A549 (cell line): ENCODE data around the gene SAA1. TPM values are rescaled to one million over a fixed set of nuclear protein-coding genes. Genes with fewer than 3 reads are reported as not detected.

ENCODE experiments used
- ATAC-seq, 2 experiments: fragments of 200-7000 bp in 1 of 2; fragments of >200 bp in 1 of 2; cut with Nextera tagmentation in 1 of 2; cut with Tn5 transposase in 1 of 2; 3 replicates each; pipeline versions ENCODE4 v1.8.0 to v1.9.1; 2018 to 2020; ENCODE audit warnings: mild to moderate bottlenecking in 1 of 2, moderate library complexity in 1 of 2
- CTCF ChIA-PET: fragments of 300-600 bp; sonication (Branson Sonifier 250); formaldehyde crosslinking; extraction: SDS; loops from one replicate; lab custom pipeline; 2021; ENCODE audit warnings: antibody characterized with exemption, inconsistent platforms; lab: Yijun Ruan, JAX
- POLR2A ChIA-PET: fragments of 350-600 bp; formaldehyde crosslinking; extraction: SDS; loops from one replicate; lab custom pipeline; 2021; ENCODE audit warnings: antibody characterized with exemption, inconsistent platforms; lab: Yijun Ruan, JAX
- DNase-seq, 2 experiments: peaks; one replicate each; pipeline versions ENCODE4 v3.0.0 to v3.0.0-alpha.2; 2011 to 2016; ENCODE audit warnings: low read depth in 1 of 2, low spot score in 1 of 2
- FAIRE-seq: peaks from 2 replicates; lab custom pipeline; 2011; peaks lifted over from hg19 to GRCh38; lab: Jason Lieb, UNC
- H3K27ac ChIP-seq, 2 experiments: fragments of >200 bp; sonication (Bioruptor Twin); formaldehyde crosslinking; 3 replicates each; pipeline ENCODE4 v1.5.1; 2016 to 2017
- H3K4me1 ChIP-seq: fragments of >200 bp; sonication (Bioruptor Twin); formaldehyde crosslinking; 3 replicates; pipeline ENCODE4 v1.6.1; 2016
- H3K4me2 ChIP-seq: fragments of >200 bp; sonication (Bioruptor Twin); formaldehyde crosslinking; 3 replicates; pipeline ENCODE4 v1.6.1; 2016
- H3K4me3 ChIP-seq: fragments of >200 bp; sonication (Bioruptor Twin); formaldehyde crosslinking; 3 replicates; pipeline ENCODE4 v1.5.1; 2016
- H3K9me3 ChIP-seq: fragments of >200 bp; sonication (Bioruptor Twin); formaldehyde crosslinking; 3 replicates; pipeline ENCODE4 v1.6.1; 2016
- CBX2 ChIP-seq: fragments of 200-600 bp; sonication (generic); IDR thresholded peaks from 2 replicates; pipeline ENCODE4 v1.6.1; 2016; ENCODE audit warnings: low read depth, mild to moderate bottlenecking, borderline replicate concordance
- CEBPB ChIP-seq, 2 experiments: fragments of >200 bp in 1 of 2; sonication (Bioruptor Twin) in 1 of 2; formaldehyde crosslinking in 1 of 2; IDR thresholded peaks; 2 replicates each; pipeline ENCODE4 v1.6.1; 2012 to 2016
- CHD4 ChIP-seq: fragments of 200-600 bp; sonication (generic); IDR thresholded peaks from 2 replicates; pipeline ENCODE4 v1.6.1; 2016; ENCODE audit warnings: antibody characterized with exemption, mild to moderate bottlenecking, borderline replicate concordance
- E2F6 ChIP-seq: IDR thresholded peaks from 2 replicates; pipeline ENCODE4 v1.6.1; 2012; ENCODE audit warnings: low read depth, borderline replicate concordance
- EHF ChIP-seq: fragments of 250-450 bp; sonication (Bioruptor Pico); IDR thresholded peaks from 2 replicates; pipeline ENCODE4 v1.5.0; 2020; ENCODE audit warnings: mild to moderate bottlenecking
- ELK1 ChIP-seq: fragments of 150-350 bp; IDR thresholded peaks from 2 replicates; pipeline ENCODE4 v1.6.1; 2014; ENCODE audit warnings: low read depth, mild to moderate bottlenecking, low read length
- EP300 ChIP-seq, 2 experiments: fragments of >200 bp; sonication (Bioruptor Twin); formaldehyde crosslinking; IDR thresholded peaks; 2 replicates in 1 of 2; 3 replicates in 1 of 2; pipeline ENCODE4 v1.6.1; 2016 to 2017
- FOXS1 ChIP-seq: fragments of 250-450 bp; sonication (Bioruptor Pico); IDR thresholded peaks from 2 replicates; pipeline ENCODE4 v1.5.0; 2020; ENCODE audit warnings: mild to moderate bottlenecking, moderate library complexity
- HMGXB4 ChIP-seq: fragments of 250-450 bp; sonication (Bioruptor Pico); IDR thresholded peaks from 2 replicates; pipeline ENCODE4 v1.5.0; 2021; ENCODE audit warnings: mild to moderate bottlenecking, moderate library complexity, borderline replicate concordance
- HOXA7 ChIP-seq: fragments of 250-450 bp; sonication (Bioruptor Pico); IDR thresholded peaks from 2 replicates; pipeline ENCODE4 v1.5.0; 2020; ENCODE audit warnings: mild to moderate bottlenecking, moderate library complexity
- HOXB5 ChIP-seq: fragments of 250-450 bp; sonication (Bioruptor Pico); IDR thresholded peaks from 2 replicates; pipeline ENCODE4 v1.5.0; 2020; ENCODE audit warnings: mild to moderate bottlenecking, moderate library complexity
- JUN ChIP-seq, 2 experiments: fragments of >200 bp; sonication (Bioruptor Twin); formaldehyde crosslinking; IDR thresholded peaks; 2 replicates in 1 of 2; 3 replicates in 1 of 2; pipeline ENCODE4 v1.6.1; 2016 to 2017
- JUNB ChIP-seq: fragments of >200 bp; sonication (Bioruptor Twin); formaldehyde crosslinking; IDR thresholded peaks from 2 replicates; pipeline ENCODE4 v1.6.1; 2016
- MAFK ChIP-seq: fragments of 450-650 bp; IDR thresholded peaks from 2 replicates; pipeline ENCODE4 v1.6.1; 2014; ENCODE audit not compliant: partially characterized antibody
- PBX3 ChIP-seq: IDR thresholded peaks from 2 replicates; pipeline ENCODE4 v1.6.1; 2012
- RAD21 ChIP-seq, 2 experiments: fragments of >200 bp in 1 of 2; sonication (Bioruptor Twin) in 1 of 2; formaldehyde crosslinking in 1 of 2; IDR thresholded peaks in 1 of 2; conservative IDR thresholded peaks in 1 of 2; 2 replicates in 1 of 2; 3 replicates in 1 of 2; pipeline ENCODE4 v1.6.1; 2012 to 2018; ENCODE audit warnings: inconsistent platforms in 1 of 2
- RARB ChIP-seq: fragments of 250-450 bp; sonication (Bioruptor Pico); IDR thresholded peaks from 2 replicates; pipeline ENCODE4 v1.8.0; 2021; ENCODE audit warnings: mild to moderate bottlenecking, moderate library complexity
- RNF2 ChIP-seq: fragments of 200-600 bp; sonication (generic); IDR thresholded peaks from 2 replicates; pipeline ENCODE4 v1.6.1; 2016; ENCODE audit warnings: low read depth, mild to moderate bottlenecking, antibody characterized with exemption, moderate library complexity, borderline replicate concordance
- TP53 ChIP-seq: fragments of 250-450 bp; sonication (Bioruptor Pico); IDR thresholded peaks from 2 replicates; pipeline ENCODE4 v1.5.0; 2021; ENCODE audit warnings: mild to moderate bottlenecking, moderate library complexity
- USF2 ChIP-seq: fragments of 450-650 bp; IDR thresholded peaks from 2 replicates; pipeline ENCODE4 v1.6.1; 2014; ENCODE audit warnings: antibody characterized with exemption
- ZNF302 ChIP-seq: fragments of 250-450 bp; sonication (Bioruptor Pico); IDR thresholded peaks from 2 replicates; pipeline ENCODE4 v1.9.0; 2021; ENCODE audit warnings: inconsistent platforms, mild to moderate bottlenecking, moderate library complexity
- ZSCAN20 ChIP-seq: fragments of 250-450 bp; sonication (Bioruptor Pico); IDR thresholded peaks from 2 replicates; pipeline ENCODE4 v1.8.0; 2022; ENCODE audit warnings: mild to moderate bottlenecking, moderate library complexity
- WGBS: methylation state at CpG from one replicate; pipeline ENCODE4 v1.1.6; 2017; ENCODE audit errors: missing lambda C conversion rate; 5-methylcytosine and 5-hydroxymethylcytosine counted together
- polyA plus RNA-seq, 4 experiments: library from polyadenylated mRNA; depleted of rRNA in 3 of 4; stranded (reverse); fragments of >200 nt; fragmentation: RNase III in 1 of 4; extraction: RNeasy Plus Mini Kit Qiagen cat#74134 plus additional on column Dnase treatment in 1 of 4; gene quantifications; 2 replicates in 3 of 4; 3 replicates in 1 of 4; pipeline ENCODE4 v1.2.3, GENCODE V29; 2011 to 2017
- small RNA-seq, 6 experiments: library from RNA; depleted of rRNA; stranded (forward); fragments of <200 nt; gene quantifications; one replicate each; pipeline ENCODE3, GENCODE V24; 2012

Gene SAA1
- polyA plus RNA-seq, 2 of the 4 experiments (the other 2 are of a cell fraction) = 0.37 TPM; not detected in 1

- ChIA-PET CTCF (no interaction called here), POLR2A (interaction anchor here (0.6 to 1.4 kb wide), 2 partner anchors 78 to 303 kb away, joined by 4 read pairs; partner anchors contain the start of genes LDHA and SERGEF)
- TF ChIP-seq JUNB (no peak), TP53 (CRISPR knock-in tag) (no peak), MAFK (no peak), E2F6 (no peak), EP300 (IDR thresholded peaks at IDR 0.05) (no peak), ZSCAN20 (CRISPR knock-in tag) (no peak), USF2 (no peak), EHF (no peak), HOXA7 (CRISPR knock-in tag) (no peak), CBX2 (no peak), CHD4 (no peak), HOXB5 (CRISPR knock-in tag) (no peak), RARB (CRISPR knock-in tag) (no peak), JUN (IDR thresholded peaks at IDR 0.05) (no peak), PBX3 (no peak), ZNF302 (CRISPR knock-in tag) (no peak), ELK1 (no peak)
- no peak overlapping the region for H3K27ac ChIP-seq
- peaks cover 42% of the 10 kb centered on the region for H3K4me1 ChIP-seq
- no peak overlapping the region for H3K4me3 ChIP-seq
- WGBS = 90% methylated on average over 2 of the region's 2 CpGs
- H3K4me2 ChIP-seq = no peak overlapping the region
- no peaks in the 10 kb centered on the region for H3K9me3 ChIP-seq
- ATAC-seq (no peak), FAIRE-seq (no peak), DNase-seq (no peak)
Measured at GRCh38 chr11:18315893-18316292, 49.8 kb downstream of the SAA1 start.

- FAIRE-seq (no peak), ATAC-seq (no peak), DNase-seq (no peak)
- Histone ChIP-seq H3K4me2 (no peak overlapping the region), H3K27ac (no peak overlapping the region), H3K4me3 (no peak overlapping the region), H3K4me1 (peaks cover 41% of the 10 kb centered on the region), H3K9me3 (no peaks in the 10 kb centered on the region)
- 85% methylated on average over 4 of the region's 4 CpGs for WGBS
- POLR2A ChIA-PET = no interaction called here
- TF ChIP-seq FOXS1 (CRISPR knock-in tag) (no peak), CEBPB (IDR thresholded peaks at IDR 0.05) (no peak), TP53 (CRISPR knock-in tag) (no peak), HMGXB4 (CRISPR knock-in tag) (no peak), RNF2 (no peak), RAD21 (conservative IDR thresholded peaks at IDR 0.05 in 1 of 2, IDR thresholded peaks at IDR 0.05 in 1 of 2) (no peak)
- CTCF ChIA-PET = no interaction called here
Measured at GRCh38 chr11:18317551-18317950, 51.5 kb downstream of the SAA1 start.

Small RNAs within 50 kb of the gene (small RNA-seq; reads per million reads assigned to genes)
- gene RNA5SP333 = 0 reads per million in 6 experiments
- 0 to 0.26 (median 0) reads per million in 6 experiments for gene RNA5SP334

Other genes with a start within 250 kb of the SAA1 start
- 0.22 and 0.34 TPM in 2 replicates for gene TPH1, start 220.0 kb upstream of the SAA1 start, polyA plus RNA-seq (2011; rRNA removed)
- gene TPH1, start 220.0 kb upstream of the SAA1 start, polyA plus RNA-seq (2017; fragmentation: RNase III; extraction: RNeasy Plus Mini Kit Qiagen cat#74134 plus additional on column Dnase treatment) = 0.08 to 0.09 TPM (median 0.09 TPM) in 3 replicates
- gene SAAL1, start 160.2 kb upstream of the SAA1 start, polyA plus RNA-seq (2011; rRNA removed) = 40.9 and 46.5 TPM in 2 replicates
- gene SAAL1, start 160.2 kb upstream of the SAA1 start, polyA plus RNA-seq (2017; fragmentation: RNase III; extraction: RNeasy Plus Mini Kit Qiagen cat#74134 plus additional on column Dnase treatment) = 56.0 to 60.0 TPM (median 56.3 TPM) in 3 replicates
- 0.08 TPM in 1 of 2 replicates, not detected in the other for gene MRGPRX3, start 133.7 kb upstream of the SAA1 start, polyA plus RNA-seq (2011; rRNA removed)
- gene MRGPRX3, start 133.7 kb upstream of the SAA1 start, polyA plus RNA-seq (2017; fragmentation: RNase III; extraction: RNeasy Plus Mini Kit Qiagen cat#74134 plus additional on column Dnase treatment) = not detected in 3 replicates
- gene MRGPRX4, start 93.4 kb upstream of the SAA1 start, polyA plus RNA-seq (2011; rRNA removed) = not detected in 2 replicates
- gene MRGPRX4, start 93.4 kb upstream of the SAA1 start, polyA plus RNA-seq (2017; fragmentation: RNase III; extraction: RNeasy Plus Mini Kit Qiagen cat#74134 plus additional on column Dnase treatment) = not detected in 3 replicates
- not detected in 2 replicates for gene SAA4, start 29.5 kb upstream of the SAA1 start, polyA plus RNA-seq (2011; rRNA removed)
- not detected in 3 replicates for gene SAA4, start 29.5 kb upstream of the SAA1 start, polyA plus RNA-seq (2017; fragmentation: RNase III; extraction: RNeasy Plus Mini Kit Qiagen cat#74134 plus additional on column Dnase treatment)
- 0.09 and 0.13 TPM in 2 replicates for gene SAA2, start 17.6 kb upstream of the SAA1 start, polyA plus RNA-seq (2011; rRNA removed)
- not detected in 3 replicates for gene SAA2, start 17.6 kb upstream of the SAA1 start, polyA plus RNA-seq (2017; fragmentation: RNase III; extraction: RNeasy Plus Mini Kit Qiagen cat#74134 plus additional on column Dnase treatment)
- 29.1 and 30.2 TPM in 2 replicates for gene HPS5, start 55.9 kb downstream of the SAA1 start, polyA plus RNA-seq (2011; rRNA removed)
- 18.0 to 18.4 TPM (median 18.4 TPM) in 3 replicates for gene HPS5, start 55.9 kb downstream of the SAA1 start, polyA plus RNA-seq (2017; fragmentation: RNase III; extraction: RNeasy Plus Mini Kit Qiagen cat#74134 plus additional on column Dnase treatment)
- gene GTF2H1, start 56.3 kb downstream of the SAA1 start, polyA plus RNA-seq (2011; rRNA removed) = 52.0 and 56.0 TPM in 2 replicates
- 36.3 to 39.4 TPM (median 38.8 TPM) in 3 replicates for gene GTF2H1, start 56.3 kb downstream of the SAA1 start, polyA plus RNA-seq (2017; fragmentation: RNase III; extraction: RNeasy Plus Mini Kit Qiagen cat#74134 plus additional on column Dnase treatment)
- 1,975 and 2,571 TPM in 2 replicates for gene LDHA, start 128.3 kb downstream of the SAA1 start, polyA plus RNA-seq (2011; rRNA removed)
- gene LDHA, start 128.3 kb downstream of the SAA1 start, polyA plus RNA-seq (2017; fragmentation: RNase III; extraction: RNeasy Plus Mini Kit Qiagen cat#74134 plus additional on column Dnase treatment) = 4,094 to 4,418 TPM (median 4,099 TPM) in 3 replicates
- 0.23 and 0.30 TPM in 2 replicates for gene LDHC, start 146.1 kb downstream of the SAA1 start, polyA plus RNA-seq (2011; rRNA removed)
- 0.12 to 0.17 TPM (median 0.15 TPM) in 3 replicates for gene LDHC, start 146.1 kb downstream of the SAA1 start, polyA plus RNA-seq (2017; fragmentation: RNase III; extraction: RNeasy Plus Mini Kit Qiagen cat#74134 plus additional on column Dnase treatment)
- not detected in 2 replicates for gene LDHAL6A, start 189.6 kb downstream of the SAA1 start, polyA plus RNA-seq (2011; rRNA removed)
- not detected in 3 replicates for gene LDHAL6A, start 189.6 kb downstream of the SAA1 start, polyA plus RNA-seq (2017; fragmentation: RNase III; extraction: RNeasy Plus Mini Kit Qiagen cat#74134 plus additional on column Dnase treatment)